ENCODE measurements around the gene ACSM2A.
"Not testable (repeated sequence)": the region's sequence is repeated elsewhere in the genome, so short reads cannot be mapped to it uniquely, and the experiment has no call there.

ACSM2A gene

DNA sequence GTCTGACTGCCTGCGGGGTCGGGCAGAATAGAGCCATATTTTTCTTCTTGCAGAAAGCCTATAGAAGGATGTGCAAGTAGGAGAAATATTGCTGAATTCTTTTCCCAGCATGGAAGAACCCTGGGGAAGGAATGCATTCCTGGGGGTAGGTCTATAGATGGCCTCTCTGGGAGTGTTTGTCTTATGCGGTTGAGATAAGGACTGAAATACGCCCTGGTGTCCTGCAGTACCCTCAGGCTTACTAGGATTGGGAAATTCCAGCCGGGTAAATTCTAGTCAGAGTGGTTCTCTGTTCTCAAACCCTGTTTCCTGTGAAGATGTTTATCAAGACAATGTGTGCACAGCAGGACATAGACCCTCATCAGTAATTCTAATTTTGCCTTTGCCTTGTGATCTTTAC lies 2.3 kb downstream of the ACSM2A start:
- DNase-seq (ENCODE audit: extremely low read depth in 1 of 2, low read depth in 1 of 2) = not testable (repeated sequence)

DNA sequence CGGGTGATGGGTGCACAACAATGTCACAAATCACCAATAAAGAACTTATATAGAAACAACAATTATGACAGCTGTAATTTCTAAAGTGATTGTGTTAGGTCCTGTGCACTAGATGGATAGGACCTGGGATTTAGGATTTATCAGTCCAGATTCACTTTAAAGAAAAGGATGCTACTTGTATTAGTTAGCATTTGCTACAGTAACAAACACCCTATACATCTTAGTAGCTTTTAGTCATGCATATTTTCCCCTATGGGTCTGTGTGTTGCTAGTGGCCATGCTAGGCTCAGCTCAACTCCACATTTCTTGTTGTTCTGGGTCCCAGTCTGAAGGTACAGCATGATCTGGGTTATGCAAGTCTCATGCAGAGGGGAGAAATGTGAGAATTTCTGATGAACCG lies 7.9 kb downstream of the ACSM2A start:
- not testable (repeated sequence) for DNase-seq (ENCODE audit: extremely low read depth in 1 of 2, low read depth in 1 of 2)

DNA sequence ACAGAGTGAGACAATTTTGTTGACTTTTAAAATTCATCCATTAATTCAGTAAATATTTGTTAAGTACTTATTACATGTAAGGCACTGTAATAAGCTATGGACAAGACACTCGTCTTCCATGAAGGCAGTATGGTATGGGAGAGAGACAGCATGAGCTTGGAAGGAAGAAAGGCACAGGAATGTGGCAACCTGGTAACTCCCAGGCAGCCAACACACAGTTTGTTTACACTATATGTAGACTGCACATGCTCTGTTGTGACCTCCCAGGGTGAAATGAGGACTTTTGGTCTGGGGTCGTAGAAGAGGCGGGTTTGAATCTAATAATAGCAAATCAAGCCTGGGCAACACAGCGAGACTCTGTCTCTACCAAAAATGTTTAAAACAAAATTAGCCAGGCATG lies 9.0 kb downstream of the ACSM2A start:
- not testable (repeated sequence) for DNase-seq (ENCODE audit: extremely low read depth in 1 of 2, low read depth in 1 of 2)

DNA sequence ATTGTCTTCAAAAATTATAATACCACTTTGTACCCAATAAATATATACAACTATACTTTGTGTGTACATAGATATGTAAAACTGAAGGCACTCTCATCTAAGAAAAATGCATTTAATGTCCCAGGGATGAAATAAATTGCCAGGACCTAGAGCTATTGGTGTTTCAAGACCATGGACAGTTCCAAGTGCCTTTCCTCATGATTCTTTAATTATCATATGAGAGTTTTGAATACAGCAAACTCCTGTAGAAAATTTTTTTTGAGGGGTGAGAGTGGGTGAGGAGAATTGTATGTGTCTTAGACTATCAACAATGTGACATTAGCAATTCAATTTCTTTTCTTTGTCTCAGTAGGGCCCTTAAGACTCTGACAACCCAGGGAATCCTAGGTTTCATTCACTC lies 17.6 kb downstream of the ACSM2A start:
- not testable (repeated sequence) for DNase-seq (ENCODE audit: extremely low read depth in 1 of 2, low read depth in 1 of 2)

DNA sequence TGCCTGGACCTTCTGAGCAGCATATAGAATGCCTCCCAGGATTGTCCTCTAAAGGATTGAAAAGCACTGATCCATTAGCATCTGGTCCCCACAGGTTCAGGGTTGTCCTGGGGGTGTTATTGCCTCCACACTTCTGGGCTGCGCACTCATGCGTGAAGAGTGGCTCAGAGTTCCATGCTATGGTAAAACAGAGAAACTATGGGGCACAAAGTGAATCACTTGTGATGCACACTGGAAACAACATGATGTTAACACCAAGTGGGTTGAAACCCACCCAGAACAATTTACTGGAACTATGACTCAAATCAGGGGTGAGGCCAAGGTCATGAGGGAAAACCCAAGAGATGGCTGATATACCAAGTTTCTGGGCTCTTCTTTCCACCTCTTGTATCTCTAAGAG lies 18.6 kb downstream of the ACSM2A start:
- DNase-seq (ENCODE audit: extremely low read depth in 1 of 2, low read depth in 1 of 2) = peak in 1 of 2 donors; percentile 2

DNA sequence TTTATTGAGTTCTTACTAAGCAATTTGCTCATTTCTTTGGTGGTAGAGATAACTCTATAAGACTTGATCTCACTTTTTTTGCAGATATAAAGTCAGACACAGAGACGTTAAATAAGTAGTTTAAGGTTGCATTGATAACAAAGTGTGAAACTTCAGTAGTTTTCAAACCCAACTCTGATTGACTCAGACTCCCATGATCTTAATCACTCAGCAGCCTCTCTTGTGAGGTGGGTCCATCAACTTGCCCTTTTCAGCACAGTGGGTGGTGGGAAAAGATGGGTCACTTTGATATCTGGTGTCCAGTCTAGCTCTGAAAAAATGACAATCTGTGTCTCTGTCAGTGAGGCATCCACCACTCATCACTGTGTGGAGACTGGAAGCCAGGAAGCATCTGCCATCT lies 19.4 kb downstream of the ACSM2A start:
- DNase-seq (ENCODE audit: extremely low read depth in 1 of 2, low read depth in 1 of 2) = not testable (repeated sequence)

DNA sequence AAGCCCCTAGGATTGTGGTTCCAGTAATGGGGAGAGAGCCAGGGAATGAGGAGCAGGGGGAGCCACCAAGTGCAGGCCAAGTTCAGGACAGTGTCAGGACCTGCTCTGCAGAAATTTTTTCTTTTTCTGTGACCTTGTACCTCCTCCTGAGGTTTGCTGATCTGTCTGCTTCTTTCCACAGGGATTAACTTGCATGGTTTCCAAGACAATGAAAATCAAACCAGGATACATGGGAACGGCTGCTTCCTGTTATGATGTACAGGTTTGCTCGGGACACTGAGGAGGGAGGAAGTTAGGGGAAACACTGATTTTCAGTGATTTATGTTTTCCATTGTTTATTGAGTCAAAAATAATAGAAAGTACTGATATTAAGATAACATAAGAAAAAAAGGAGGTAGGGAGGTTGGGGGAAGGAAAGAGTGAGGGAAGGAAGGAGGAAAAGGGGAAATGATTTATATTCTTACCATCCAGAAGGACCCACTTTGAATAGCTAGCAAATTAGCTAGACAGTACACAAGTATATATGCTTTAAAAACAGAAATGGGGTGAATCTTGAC lies 25.9 kb downstream of the ACSM2A start:
- DNase-seq (ENCODE audit: extremely low read depth in 1 of 2, low read depth in 1 of 2) = not testable (repeated sequence)

DNA sequence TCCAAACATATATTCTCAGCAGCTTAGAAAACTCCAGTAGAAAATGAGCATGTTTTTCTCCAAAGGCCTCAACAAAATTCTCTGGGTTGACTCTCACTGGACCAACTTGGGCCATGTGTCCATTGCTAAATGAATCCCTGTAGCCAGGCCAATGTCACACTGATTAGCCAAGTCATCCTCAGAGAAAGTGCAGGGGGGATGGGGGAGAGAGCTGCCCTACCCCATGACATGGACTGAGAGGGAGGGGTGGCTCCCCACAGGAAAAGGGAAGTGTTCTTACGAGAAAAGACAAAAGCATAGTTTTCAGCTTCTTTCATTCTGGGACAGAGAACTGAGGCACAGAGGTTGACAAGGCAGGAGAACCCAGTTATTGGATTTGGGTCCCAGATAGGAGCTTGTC lies 32.7 kb downstream of the ACSM2A start:
- not testable (repeated sequence) for DNase-seq (ENCODE audit: extremely low read depth in 1 of 2, low read depth in 1 of 2)

DNA sequence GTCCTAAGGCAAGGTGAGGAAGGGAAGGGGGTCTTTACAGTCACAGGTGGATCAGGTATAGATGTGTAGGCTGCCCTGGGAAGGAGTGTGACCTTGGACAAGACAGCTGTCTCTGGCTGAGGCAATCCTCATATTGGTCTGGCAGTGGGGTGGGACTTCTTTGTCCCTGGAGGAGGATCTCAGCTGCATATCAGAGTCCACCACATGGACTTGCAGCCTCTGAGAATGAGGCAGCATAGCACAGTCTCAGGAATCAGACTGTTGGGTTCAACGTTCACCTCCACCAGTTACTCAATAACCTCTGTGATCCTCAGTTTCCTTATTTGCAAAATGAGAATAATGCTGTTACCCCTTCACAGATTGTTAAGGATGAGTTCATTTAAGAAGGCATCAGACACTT lies 33.4 kb downstream of the ACSM2A start:
- DNase-seq (ENCODE audit: extremely low read depth in 1 of 2, low read depth in 1 of 2) = no peak

DNA sequence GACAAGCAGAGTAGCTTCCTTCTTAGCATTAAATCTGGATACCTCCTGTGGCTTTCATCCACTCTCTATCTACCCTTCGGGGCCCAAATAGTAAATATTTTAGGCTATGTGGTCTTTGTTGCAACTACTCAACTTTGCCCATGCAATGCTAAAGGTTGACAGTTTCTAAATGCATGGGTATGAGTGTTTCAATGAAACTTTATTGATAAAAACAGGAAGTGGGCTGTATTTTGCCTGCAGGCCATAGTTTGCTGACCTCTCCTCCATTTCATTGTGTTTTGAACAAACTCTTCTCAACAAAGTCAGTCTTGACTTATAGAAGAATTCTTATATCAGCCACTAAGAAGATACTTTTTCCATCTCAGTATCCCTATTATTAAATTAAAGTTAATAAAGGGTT lies 34.1 kb downstream of the ACSM2A start:
- DNase-seq (ENCODE audit: extremely low read depth in 1 of 2, low read depth in 1 of 2) = no peak

DNA sequence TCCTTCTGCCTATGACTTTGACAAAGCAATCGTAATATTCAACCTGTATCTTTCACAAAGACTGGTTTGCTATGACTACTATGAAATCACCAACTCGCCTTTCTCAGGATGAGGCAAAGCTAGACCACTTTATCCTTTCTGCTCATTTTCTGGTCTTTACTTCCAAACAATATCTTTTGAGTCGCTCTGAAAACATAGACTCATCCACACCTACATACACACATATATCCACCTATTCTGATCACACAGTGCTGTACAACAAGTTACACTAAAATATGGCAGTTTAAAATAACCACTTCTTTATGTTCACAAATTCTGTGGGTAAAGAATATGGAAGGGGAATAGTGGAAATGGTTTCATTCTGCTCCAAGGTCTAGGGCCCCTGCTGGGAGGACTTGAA lies 39.7 kb downstream of the ACSM2A start:
- DNase-seq (ENCODE audit: extremely low read depth in 1 of 2, low read depth in 1 of 2) = not testable (repeated sequence)

DNA sequence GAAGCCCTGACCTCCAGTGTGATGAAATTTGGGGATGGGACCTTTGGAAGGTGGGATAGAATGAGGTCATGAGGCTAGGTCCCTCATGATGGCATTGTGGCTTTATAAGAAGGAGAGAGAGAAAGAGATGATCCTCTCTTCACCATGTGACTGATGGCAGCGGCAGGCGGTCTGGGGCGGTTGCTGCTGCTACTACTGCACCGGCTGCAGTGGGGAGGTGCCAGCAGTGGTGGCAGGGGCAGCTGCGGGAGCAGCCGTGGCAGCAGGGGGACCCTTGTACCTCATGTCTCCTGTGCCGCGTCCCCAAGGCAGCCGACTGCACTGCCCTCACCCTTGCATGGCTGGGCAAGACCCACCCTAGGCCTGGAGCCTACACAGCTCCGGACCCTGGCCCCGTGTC lies 40.1 kb downstream of the ACSM2A start:
- not testable (repeated sequence) for DNase-seq (ENCODE audit: extremely low read depth in 1 of 2, low read depth in 1 of 2)

DNA sequence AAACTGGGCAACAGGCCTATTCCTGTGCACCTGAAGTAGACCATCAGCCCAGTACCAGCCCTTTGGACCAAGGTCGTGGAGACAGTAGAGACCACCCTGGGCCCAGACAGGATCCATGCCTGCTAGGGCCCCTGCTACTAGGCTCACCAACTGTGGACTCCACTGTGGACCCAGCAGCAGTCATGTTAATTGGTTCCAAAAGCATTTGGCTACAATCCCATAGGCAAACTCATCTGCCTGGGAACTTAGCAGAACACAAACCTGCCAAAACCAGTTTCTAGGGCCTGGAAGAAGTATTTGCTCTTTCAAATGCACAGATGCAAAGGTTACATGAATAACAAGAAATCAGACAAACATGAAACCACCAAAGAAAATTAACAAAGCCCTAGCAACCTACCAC lies 53.1 kb downstream of the ACSM2A start:
- no peak for DNase-seq (ENCODE audit: extremely low read depth in 1 of 2, low read depth in 1 of 2)

DNA sequence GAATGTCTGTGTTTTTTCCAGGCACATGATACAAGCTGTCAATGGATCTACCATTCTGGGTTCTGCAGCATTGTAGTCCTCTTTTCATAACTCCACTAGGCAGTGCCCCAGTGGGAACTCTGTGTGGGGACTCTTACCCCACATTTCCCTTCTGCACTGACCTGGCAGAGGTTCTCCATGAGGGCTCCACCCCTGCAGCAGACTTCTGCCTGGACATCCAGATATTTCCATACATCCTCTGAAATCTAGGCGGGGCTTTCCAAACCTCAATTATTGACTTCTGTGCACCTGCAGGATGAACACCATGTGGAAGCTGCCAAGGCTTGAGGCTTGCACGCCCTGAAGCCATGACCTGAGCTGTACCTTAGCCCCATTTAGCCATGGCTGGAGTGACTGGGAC lies 56.0 kb downstream of the ACSM2A start:
- DNase-seq (ENCODE audit: extremely low read depth in 1 of 2, low read depth in 1 of 2) = no peak

DNA sequence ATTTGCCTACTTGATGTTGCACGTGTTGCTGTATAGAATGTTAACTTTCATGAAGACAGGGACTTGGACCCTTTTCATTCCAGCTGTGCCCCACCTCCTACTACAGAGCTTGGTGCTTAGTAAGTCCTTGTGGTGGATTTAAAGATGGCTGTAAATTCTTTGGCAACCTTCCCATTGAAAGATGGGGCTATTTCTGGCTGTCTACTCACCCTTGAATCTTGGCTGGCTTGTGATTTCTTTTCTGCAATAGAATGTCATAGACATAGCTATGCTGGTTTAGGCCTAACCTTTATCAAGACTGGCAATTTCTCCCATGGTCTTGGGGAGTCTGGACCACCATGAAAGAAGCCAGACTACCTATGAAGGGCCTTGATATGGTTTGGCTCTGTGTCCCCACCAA lies 59.0 kb downstream of the ACSM2A start:
- no peak for DNase-seq (ENCODE audit: extremely low read depth in 1 of 2, low read depth in 1 of 2)

DNA sequence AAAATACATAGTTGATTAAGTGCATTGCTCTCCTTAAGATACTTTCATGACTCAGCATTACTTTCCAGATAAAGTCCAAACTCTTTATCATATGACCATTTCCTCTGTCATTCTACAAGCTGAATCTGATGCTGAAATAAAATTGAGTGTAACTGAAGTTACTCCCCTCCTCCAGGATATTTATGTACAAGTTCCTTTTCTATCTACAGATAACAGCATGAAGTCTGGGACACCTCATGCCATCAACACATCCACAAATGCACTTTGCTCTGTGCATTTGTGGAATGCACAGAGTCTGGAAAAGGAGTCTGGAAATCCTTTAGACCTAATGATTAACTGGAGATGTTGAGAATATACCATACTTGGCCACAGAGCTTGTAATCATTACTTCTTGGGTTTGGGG lies 64.4 kb downstream of the ACSM2A start:
- no peak for DNase-seq (ENCODE audit: extremely low read depth in 1 of 2, low read depth in 1 of 2)

DNA sequence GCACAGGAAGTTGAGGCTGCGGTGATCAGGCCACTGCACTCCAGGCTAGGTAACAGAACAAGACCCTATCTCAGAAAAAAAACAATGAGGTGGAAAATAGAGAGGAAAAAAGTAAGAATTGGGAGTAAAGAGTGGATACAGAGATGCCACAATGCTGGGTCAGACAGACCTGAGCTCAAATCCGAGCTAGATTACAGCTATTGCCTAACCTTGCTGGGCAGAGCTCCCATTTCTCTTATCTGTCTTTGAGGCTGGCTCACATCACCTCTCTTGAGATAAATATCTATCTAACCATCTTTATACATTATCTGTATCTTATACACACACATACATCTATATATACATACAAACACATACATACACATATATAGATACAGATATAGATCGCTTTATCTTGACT lies 65.8 kb downstream of the ACSM2A start:
- DNase-seq (ENCODE audit: extremely low read depth in 1 of 2, low read depth in 1 of 2) = no peak

DNA sequence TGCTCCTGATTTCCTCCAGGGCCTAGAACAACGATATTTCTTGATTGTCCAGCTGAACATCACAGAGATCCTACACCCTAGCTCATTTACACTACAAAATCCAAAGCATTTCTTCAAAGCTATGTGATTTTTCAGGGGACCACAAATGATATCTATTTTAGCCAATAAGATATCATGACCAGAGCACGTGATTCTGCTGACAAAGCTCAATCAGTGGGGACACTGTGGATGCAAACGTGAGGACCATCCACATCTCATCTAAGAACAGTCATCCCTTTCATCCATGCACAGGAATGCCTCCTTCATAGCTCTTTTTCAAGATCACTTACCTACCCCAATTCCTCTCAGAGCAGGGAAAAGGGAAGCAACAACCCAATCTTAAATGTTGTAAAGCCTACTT lies 67.9 kb downstream of the ACSM2A start:
- no peak for DNase-seq (ENCODE audit: extremely low read depth in 1 of 2, low read depth in 1 of 2)

DNA sequence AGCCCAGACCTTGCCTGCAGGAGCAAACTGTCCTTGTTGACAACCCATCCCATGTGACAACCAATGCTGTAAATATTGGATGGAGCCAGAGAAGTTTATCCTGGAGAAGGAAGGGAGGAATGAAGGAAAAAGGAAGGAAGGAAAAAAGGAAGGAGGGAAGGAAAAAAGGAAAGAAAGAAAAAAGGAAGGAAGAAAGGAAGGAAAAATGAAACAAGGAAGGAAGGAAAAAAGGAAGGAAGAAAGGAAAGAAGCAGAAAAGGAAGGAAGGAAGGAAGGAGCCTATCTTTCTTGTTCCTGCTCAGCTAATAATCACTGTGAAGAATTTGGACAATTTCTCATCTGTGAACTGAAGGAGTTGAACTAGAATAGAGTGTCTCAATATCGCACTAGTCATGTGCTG lies 68.8 kb downstream of the ACSM2A start:
- no peak for DNase-seq (ENCODE audit: extremely low read depth in 1 of 2, low read depth in 1 of 2)

DNA sequence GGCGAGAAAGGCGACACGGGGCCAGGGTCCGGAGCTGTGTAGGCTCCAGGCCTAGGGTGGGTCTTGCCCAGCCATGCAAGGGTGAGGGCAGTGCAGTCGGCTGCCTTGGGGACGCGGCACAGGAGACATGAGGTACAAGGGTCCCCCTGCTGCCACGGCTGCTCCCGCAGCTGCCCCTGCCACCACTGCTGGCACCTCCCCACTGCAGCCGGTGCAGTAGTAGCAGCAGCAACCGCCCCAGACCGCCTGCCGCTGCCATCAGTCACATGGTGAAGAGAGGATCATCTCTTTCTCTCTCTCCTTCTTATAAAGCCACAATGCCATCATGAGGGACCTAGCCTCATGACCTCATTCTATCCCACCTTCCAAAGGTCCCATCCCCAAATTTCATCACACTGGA lies 80.5 kb downstream of the ACSM2A start:
- not testable (repeated sequence) for DNase-seq (ENCODE audit: extremely low read depth in 1 of 2, low read depth in 1 of 2)

DNA sequence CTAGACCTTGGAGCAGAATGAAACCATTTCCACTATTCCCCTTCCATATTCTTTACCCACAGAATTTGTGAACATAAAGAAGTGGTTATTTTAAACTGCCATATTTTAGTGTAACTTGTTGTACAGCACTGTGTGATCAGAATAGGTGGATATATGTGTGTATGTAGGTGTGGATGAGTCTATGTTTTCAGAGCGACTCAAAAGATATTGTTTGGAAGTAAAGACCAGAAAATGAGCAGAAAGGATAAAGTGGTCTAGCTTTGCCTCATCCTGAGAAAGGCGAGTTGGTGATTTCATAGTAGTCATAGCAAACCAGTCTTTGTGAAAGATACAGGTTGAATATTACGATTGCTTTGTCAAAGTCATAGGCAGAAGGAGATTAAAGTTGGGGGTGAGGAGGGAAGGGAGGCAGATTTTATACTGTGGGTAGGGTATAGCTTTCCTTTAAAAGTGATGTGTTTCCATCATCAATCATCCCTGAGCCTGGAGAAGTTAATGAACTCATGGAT lies 81.0 kb downstream of the ACSM2A start:
- not testable (repeated sequence) for DNase-seq (ENCODE audit: extremely low read depth in 1 of 2, low read depth in 1 of 2)

DNA sequence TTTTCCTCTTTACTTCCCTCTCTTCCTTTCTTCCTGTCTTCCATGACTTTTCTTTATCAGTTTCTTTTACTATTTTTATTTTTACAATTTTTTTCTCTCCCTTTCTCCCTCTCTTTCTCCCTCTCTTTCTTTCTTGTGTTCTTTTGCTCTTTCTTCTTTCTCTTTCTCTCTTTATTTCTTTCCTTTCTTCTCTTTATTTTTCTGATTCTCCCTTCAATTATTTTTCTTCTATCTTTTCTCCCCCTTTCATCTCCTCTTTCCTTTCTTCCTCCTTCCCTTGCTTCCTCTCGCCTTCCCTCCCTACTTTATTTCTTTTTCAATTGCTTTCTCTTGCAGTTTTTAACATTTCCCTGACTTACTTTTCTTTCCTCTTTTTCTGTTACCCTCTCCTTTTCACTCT lies 85.3 kb downstream of the ACSM2A start:
- DNase-seq (ENCODE audit: extremely low read depth in 1 of 2, low read depth in 1 of 2) = not testable (repeated sequence)
